ENCODE measurements around the gene SPATA32.

GRCh38 chr17:45286286-45286685, 24.4 kb upstream of the SPATA32 start:
- TF ChIP-seq MAZ (IDR thresholded peaks at IDR 0.05; ENCODE audit: borderline replicate concordance, low read depth, low read length) = no peak
- TF ChIP-seq ELK1 (IDR thresholded peaks at IDR 0.05; ENCODE audit: low read depth, low read length) = no peak
- TF ChIP-seq MAFK (IDR thresholded peaks at IDR 0.05; ENCODE audit: partially characterized antibody) = no peak
- TF ChIP-seq CEBPB (IDR thresholded peaks at IDR 0.05) = no peak
- no peak for TF ChIP-seq CTCF (IDR thresholded peaks at IDR 0.05)
- TF ChIP-seq USF2 (IDR thresholded peaks at IDR 0.05) = no peak
- TF ChIP-seq JUN (IDR thresholded peaks at IDR 0.05) = no peak
- no peak for TF ChIP-seq MAX (IDR thresholded peaks at IDR 0.05)
- no peak for TF ChIP-seq KDM5A (IDR thresholded peaks at IDR 0.05)
- no peak for TF ChIP-seq HEYL (CRISPR knock-in tag; IDR thresholded peaks at IDR 0.05)
- TF ChIP-seq E2F6 (IDR thresholded peaks at IDR 0.05; ENCODE audit: borderline replicate concordance, low read depth) = no peak
- TF ChIP-seq SMC3 (IDR thresholded peaks at IDR 0.05) = no peak
